HL-60 (cell line): ENCODE measurements around the gene KIAA1671.

ENCODE experiments used
- DNase-seq, 2 experiments: peaks; one replicate each; pipeline ENCODE4 v3.0.0-alpha.2; 2010 to 2020; ENCODE audit warnings: low read depth in 1 of 2, low spot score in 1 of 2
- H3K27ac ChIP-seq: fragments of 250-450 bp; sonication (Bioruptor Pico); replicated peaks from 2 replicates; pipeline ENCODE4 v1.5.1; 2020; ENCODE audit warnings: mild to moderate bottlenecking, moderate library complexity
- H3K27me3 ChIP-seq: fragments of 250-450 bp; sonication (Bioruptor Pico); 2 replicates; pipeline ENCODE4 v1.5.1; 2021; ENCODE audit warnings: mild to moderate bottlenecking, moderate library complexity; ENCODE audit not compliant: insufficient read depth, poor library complexity, severe bottlenecking
- H3K4me3 ChIP-seq: replicated peaks from 2 replicates; pipeline ENCODE4 v1.5.1; 2011; ENCODE audit warnings: mild to moderate bottlenecking, control low read depth, low read length; ENCODE audit not compliant: insufficient read depth
- GABPA ChIP-seq: IDR thresholded peaks from 2 replicates; pipeline ENCODE4 v1.6.1; 2012; ENCODE audit warnings: low read depth
- POLR2AphosphoS5 ChIP-seq: IDR thresholded peaks from 2 replicates; pipeline ENCODE4 v1.6.1; 2012; ENCODE audit warnings: low read depth
- SPI1 ChIP-seq: IDR thresholded peaks from 2 replicates; pipeline ENCODE4 v1.6.1; 2012; ENCODE audit warnings: low read depth, mild to moderate bottlenecking, borderline replicate concordance
- TF ChIP-seq, protein P1 (sequence below): IDR thresholded peaks from 2 replicates; pipeline ENCODE4 v1.6.1; 2012; ENCODE audit warnings: low read depth; ENCODE audit not compliant: insufficient replicate concordance
- TF ChIP-seq, protein P2 (sequence below): IDR thresholded peaks from one replicate; pipeline ENCODE4 v1.5.1; 2011; ENCODE audit warnings: low read length, control low read depth, inconsistent platforms; ENCODE audit not compliant: insufficient read depth

The KIAA1671 gene

DNA sequence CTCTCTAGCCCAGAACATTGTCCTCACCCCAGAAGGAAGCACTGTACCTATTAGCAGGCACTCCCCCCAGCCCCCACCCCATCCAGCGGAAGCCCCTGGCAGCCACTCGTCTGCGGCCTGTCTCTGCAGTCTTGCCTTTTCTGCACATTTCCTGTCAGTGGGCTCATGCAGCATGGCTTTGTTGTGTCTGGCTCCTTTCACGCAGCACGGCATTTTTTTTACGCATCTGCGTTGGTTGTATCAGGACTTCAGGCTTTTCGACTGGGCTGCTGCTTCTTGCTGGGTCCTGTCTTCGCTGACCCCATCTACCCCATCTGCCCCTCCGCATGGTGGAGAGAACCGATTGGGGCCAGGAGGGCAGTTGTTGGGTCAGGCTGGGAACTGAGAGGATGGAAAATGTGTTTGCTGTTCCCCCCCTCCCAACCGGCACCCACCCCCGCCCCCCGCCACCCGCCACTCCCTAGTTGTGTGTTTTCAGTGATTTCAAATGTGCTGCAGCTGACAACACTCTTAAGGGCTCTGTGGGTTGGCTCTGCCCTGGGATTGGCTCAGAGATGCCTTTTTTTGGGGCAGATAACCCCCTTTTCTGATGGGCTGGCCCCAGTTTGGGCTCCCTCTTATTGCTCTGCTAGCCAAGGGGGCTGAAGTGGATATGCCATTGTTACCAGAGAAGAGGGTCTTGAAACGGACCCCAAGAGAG is 110.0 kb downstream of the KIAA1671 start:
- Histone ChIP-seq H3K27ac (no peak overlapping the region), H3K4me3 (no peak overlapping the region), H3K27me3 (peaks cover 2% of the 10 kb centered on the region)
- TF ChIP-seq SPI1 (no peak), POLR2AphosphoS5 (no peak), GABPA (no peak)
- TF ChIP-seq, protein P1, sequence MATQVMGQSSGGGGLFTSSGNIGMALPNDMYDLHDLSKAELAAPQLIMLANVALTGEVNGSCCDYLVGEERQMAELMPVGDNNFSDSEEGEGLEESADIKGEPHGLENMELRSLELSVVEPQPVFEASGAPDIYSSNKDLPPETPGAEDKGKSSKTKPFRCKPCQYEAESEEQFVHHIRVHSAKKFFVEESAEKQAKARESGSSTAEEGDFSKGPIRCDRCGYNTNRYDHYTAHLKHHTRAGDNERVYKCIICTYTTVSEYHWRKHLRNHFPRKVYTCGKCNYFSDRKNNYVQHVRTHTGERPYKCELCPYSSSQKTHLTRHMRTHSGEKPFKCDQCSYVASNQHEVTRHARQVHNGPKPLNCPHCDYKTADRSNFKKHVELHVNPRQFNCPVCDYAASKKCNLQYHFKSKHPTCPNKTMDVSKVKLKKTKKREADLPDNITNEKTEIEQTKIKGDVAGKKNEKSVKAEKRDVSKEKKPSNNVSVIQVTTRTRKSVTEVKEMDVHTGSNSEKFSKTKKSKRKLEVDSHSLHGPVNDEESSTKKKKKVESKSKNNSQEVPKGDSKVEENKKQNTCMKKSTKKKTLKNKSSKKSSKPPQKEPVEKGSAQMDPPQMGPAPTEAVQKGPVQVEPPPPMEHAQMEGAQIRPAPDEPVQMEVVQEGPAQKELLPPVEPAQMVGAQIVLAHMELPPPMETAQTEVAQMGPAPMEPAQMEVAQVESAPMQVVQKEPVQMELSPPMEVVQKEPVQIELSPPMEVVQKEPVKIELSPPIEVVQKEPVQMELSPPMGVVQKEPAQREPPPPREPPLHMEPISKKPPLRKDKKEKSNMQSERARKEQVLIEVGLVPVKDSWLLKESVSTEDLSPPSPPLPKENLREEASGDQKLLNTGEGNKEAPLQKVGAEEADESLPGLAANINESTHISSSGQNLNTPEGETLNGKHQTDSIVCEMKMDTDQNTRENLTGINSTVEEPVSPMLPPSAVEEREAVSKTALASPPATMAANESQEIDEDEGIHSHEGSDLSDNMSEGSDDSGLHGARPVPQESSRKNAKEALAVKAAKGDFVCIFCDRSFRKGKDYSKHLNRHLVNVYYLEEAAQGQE: no peak
- TF ChIP-seq, protein P2, sequence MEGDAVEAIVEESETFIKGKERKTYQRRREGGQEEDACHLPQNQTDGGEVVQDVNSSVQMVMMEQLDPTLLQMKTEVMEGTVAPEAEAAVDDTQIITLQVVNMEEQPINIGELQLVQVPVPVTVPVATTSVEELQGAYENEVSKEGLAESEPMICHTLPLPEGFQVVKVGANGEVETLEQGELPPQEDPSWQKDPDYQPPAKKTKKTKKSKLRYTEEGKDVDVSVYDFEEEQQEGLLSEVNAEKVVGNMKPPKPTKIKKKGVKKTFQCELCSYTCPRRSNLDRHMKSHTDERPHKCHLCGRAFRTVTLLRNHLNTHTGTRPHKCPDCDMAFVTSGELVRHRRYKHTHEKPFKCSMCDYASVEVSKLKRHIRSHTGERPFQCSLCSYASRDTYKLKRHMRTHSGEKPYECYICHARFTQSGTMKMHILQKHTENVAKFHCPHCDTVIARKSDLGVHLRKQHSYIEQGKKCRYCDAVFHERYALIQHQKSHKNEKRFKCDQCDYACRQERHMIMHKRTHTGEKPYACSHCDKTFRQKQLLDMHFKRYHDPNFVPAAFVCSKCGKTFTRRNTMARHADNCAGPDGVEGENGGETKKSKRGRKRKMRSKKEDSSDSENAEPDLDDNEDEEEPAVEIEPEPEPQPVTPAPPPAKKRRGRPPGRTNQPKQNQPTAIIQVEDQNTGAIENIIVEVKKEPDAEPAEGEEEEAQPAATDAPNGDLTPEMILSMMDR: no peak
- DNase-seq: no peak

DNA sequence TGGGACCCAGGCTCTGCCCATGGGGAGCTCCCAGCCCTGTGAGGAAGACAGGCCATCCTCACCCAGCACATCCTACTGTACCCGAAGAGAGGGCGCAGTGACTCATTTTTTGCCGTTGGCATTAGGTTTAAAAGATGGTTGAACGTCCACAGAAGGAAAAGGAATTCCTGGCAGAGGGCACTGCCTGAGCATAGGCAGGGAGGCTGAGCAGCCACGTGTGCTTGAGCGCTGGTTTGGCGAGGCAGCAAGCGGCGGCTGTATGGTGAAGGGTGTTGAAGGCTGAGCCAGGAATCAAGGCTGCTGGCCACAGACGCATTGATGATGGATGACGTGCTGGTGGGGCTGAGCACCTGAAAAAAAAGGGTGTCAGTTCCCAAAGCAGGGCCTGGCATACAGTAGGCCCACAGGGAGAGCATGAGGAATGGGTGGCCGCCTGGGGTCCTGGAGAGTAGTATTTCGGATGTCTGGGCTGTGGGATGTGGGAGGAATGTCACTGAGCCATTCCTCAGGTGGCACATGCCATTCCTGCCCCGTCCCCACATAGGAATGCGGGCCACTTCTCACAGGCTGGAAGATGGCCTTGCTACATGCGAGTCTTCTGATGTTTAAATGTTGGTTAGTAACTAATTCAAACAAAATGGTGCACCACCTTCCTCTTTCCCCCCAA is 112.5 kb downstream of the KIAA1671 start:
- H3K27ac ChIP-seq: no peak overlapping the region
- TF ChIP-seq GABPA: no peak
- TF ChIP-seq, protein P1: no peak
- TF ChIP-seq SPI1: no peak
- no peak for TF ChIP-seq POLR2AphosphoS5
- TF ChIP-seq, protein P2: no peak
- peaks cover 11% of the 10 kb centered on the region for H3K27me3 ChIP-seq
- DNase-seq: no peak
- H3K4me3 ChIP-seq: no peak overlapping the region

DNA sequence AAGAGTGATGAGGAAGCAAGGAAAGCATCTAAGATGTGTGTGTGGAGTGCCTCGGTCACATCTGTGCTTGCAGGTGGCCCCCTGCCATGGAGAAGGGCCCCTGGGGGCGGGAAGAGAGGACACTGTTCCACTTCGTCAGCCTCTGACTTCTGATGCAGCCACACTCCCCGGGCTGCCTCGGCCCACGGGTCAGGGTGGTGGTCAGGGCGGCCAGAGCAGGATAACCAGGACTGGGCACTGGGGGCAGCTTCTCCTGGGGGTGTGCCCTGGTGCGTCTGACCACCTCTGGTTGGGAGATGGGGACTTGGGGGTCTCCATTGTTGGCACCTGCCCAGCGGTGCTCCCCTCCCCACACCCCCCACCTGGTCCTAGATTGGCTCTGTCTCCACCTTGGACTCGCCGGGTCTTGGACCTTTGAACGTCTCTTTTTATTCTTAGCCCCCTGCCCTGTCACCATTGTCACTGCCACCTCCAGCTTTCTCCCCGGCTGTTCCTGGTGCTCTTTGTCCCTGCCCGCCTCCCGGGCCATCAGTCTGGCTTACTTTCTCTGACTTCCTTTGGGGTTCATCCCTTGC is 114.4 kb downstream of the KIAA1671 start:
- Histone ChIP-seq H3K27me3 (peaks cover 13% of the 10 kb centered on the region), H3K4me3 (no peak overlapping the region), H3K27ac (no peak overlapping the region)
- DNase-seq: no peak
- TF ChIP-seq POLR2AphosphoS5 (no peak), GABPA (no peak), SPI1 (no peak)
- TF ChIP-seq, protein P2: no peak
- TF ChIP-seq, protein P1: no peak
